ENCODE results near the gene SETD3. TPM values are rescaled to one million over a fixed set of nuclear protein-coding genes. Genes with fewer than 3 reads are reported as not detected.

The SETD3 gene
- total and polyA plus RNA-seq, 2 donors (not counting 1 experiment from before 2014, with no cell fraction given) = 30.9 to 38.3 TPM

- H3K4me1 ChIP-seq (ENCODE audit: control insufficient read depth, extremely low read depth, insufficient read depth, low read length) = no peaks in the 10 kb centered on the region
- no peak overlapping the region for H3K9ac ChIP-seq (ENCODE audit: insufficient read depth, low read length)
- no peaks in the 10 kb centered on the region for H3K27me3 ChIP-seq (ENCODE audit: control insufficient read depth, insufficient read depth, low read length)
- no peak overlapping the region for H3K4me3 ChIP-seq (replicated peaks in 1 of 4; ENCODE audit: control extremely low read depth in 1 of 4, insufficient read depth in 1 of 4, low read depth in 3 of 4, low read length in 4 of 4)
- TF ChIP-seq CTCF (conservative IDR thresholded peaks at IDR 0.05 in 1 of 2, IDR thresholded peaks at IDR 0.05 in 1 of 2; ENCODE audit: low read depth in 1 of 2, low read length in 2 of 2) = no peak
- no peak for TF ChIP-seq EZH2 (IDR thresholded peaks at IDR 0.05; ENCODE audit: low read length, missing control alignments)
- no peaks in the 10 kb centered on the region for H3K36me3 ChIP-seq (ENCODE audit: control insufficient read depth, insufficient read depth, low read length)
- no peak overlapping the region for H2AFZ ChIP-seq (ENCODE audit: low read length)
- DNase-seq (ENCODE audit: low read depth in 2 of 2) = no peak
- no peak overlapping the region for H3K4me2 ChIP-seq (ENCODE audit: extremely low read depth, insufficient read depth, low read length)
- no peaks in the 10 kb centered on the region for H3K79me2 ChIP-seq (ENCODE audit: control insufficient read depth, insufficient read depth, low read length)
- no peaks in the 10 kb centered on the region for H4K20me1 ChIP-seq (ENCODE audit: control insufficient read depth, extremely low read depth, insufficient read depth, low read length)
- H3K9me3 ChIP-seq (ENCODE audit: control insufficient read depth, insufficient read depth, low read depth, low read length) = no peaks in the 10 kb centered on the region
- H3K27ac ChIP-seq (ENCODE audit: insufficient read depth, low read length) = no peak overlapping the region
These were observed 119.7 kb downstream of the SETD3 start for GRCh38 chr14:99360774-99361595.

- Histone ChIP-seq H3K9ac (ENCODE audit: insufficient read depth, low read length) (no peak overlapping the region), H2AFZ (ENCODE audit: low read length) (no peak overlapping the region)
These were observed 120.8 kb downstream of the SETD3 start for GRCh38 chr14:99359906-99360305.

More at GRCh38 chr14:99359906-99360305, 120.8 kb downstream of the SETD3 start:
- no peak overlapping the region for H3K4me3 ChIP-seq (replicated peaks in 1 of 4; ENCODE audit: control extremely low read depth in 1 of 4, insufficient read depth in 1 of 4, low read depth in 3 of 4, low read length in 4 of 4)
- TF ChIP-seq CTCF (conservative IDR thresholded peaks at IDR 0.05 in 1 of 2, IDR thresholded peaks at IDR 0.05 in 1 of 2; ENCODE audit: low read depth in 1 of 2, low read length in 2 of 2) = no peak
- no peak for TF ChIP-seq EZH2 (IDR thresholded peaks at IDR 0.05; ENCODE audit: low read length, missing control alignments)
- H3K27ac ChIP-seq (ENCODE audit: insufficient read depth, low read length) = no peak overlapping the region
- H3K9me3 ChIP-seq (ENCODE audit: control insufficient read depth, insufficient read depth, low read depth, low read length) = no peaks in the 10 kb centered on the region
- H3K27me3 ChIP-seq (ENCODE audit: control insufficient read depth, insufficient read depth, low read length) = no peaks in the 10 kb centered on the region
- no peaks in the 10 kb centered on the region for H3K4me1 ChIP-seq (ENCODE audit: control insufficient read depth, extremely low read depth, insufficient read depth, low read length)
- no peaks in the 10 kb centered on the region for H3K36me3 ChIP-seq (ENCODE audit: control insufficient read depth, insufficient read depth, low read length)
- H3K4me2 ChIP-seq (ENCODE audit: extremely low read depth, insufficient read depth, low read length) = no peak overlapping the region
- no peaks in the 10 kb centered on the region for H4K20me1 ChIP-seq (ENCODE audit: control insufficient read depth, extremely low read depth, insufficient read depth, low read length)
- H3K79me2 ChIP-seq (ENCODE audit: control insufficient read depth, insufficient read depth, low read length) = no peaks in the 10 kb centered on the region
- DNase-seq (ENCODE audit: low read depth in 2 of 2) = no peak
